ENCODE measurements around the gene SDK1.

SDK1 gene

GRCh38 chr7:4237296-4238235, 936.5 kb downstream of the SDK1 start:
- Histone ChIP-seq H2BK5ac (ENCODE audit: low read depth, low read length, poor library complexity, severe bottlenecking) (no peak overlapping the region), H3K4me2 (ENCODE audit: low read length, poor library complexity, severe bottlenecking) (no peak overlapping the region), H3K4me3 (ENCODE audit: insufficient read depth in 1 of 2, low read depth in 1 of 2, low read length in 2 of 2) (no peak overlapping the region), H2BK15ac (ENCODE audit: low read depth, poor library complexity, severe bottlenecking) (no peak overlapping the region), H3K23ac (ENCODE audit: low read length in 2 of 2) (no peak overlapping the region), H3K79me1 (replicated peaks; ENCODE audit: low read length, poor library complexity, severe bottlenecking) (no peaks in the 10 kb centered on the region), H3K27ac (ENCODE audit: low read length, poor library complexity, severe bottlenecking) (no peak overlapping the region), H2AK5ac (ENCODE audit: low read length, severe bottlenecking) (no peak overlapping the region), H4K91ac (ENCODE audit: low read length) (no peak overlapping the region), H3K27me3 (ENCODE audit: control insufficient read depth in 1 of 2, insufficient read depth in 1 of 2, low read length in 2 of 2) (no peaks in the 10 kb centered on the region), H2AFZ (ENCODE audit: low read depth, low read length) (no peak overlapping the region), H3K14ac (ENCODE audit: low read length in 2 of 2) (no peak overlapping the region), H2BK120ac (ENCODE audit: low read depth, low read length) (no peak overlapping the region), H3K9ac (ENCODE audit: low read length) (no peak overlapping the region), H3K36me3 (ENCODE audit: control insufficient read depth in 1 of 2, insufficient read depth in 2 of 2, low read depth in 1 of 2, low read length in 2 of 2) (peaks cover 0 to 20% of the 10 kb centered on the region in 2 experiments), H4K8ac (ENCODE audit: low read length) (peak overlapping the region; percentile 16), H3K18ac (ENCODE audit: low read depth in 1 of 2, low read length in 2 of 2) (no peak overlapping the region), H2BK12ac (ENCODE audit: low read length in 2 of 2) (no peak overlapping the region), H3K4me1 (ENCODE audit: control insufficient read depth, insufficient read depth, low read depth, low read length) (peaks cover 7% of the 10 kb centered on the region), H3K9me3 (ENCODE audit: control insufficient read depth, low read length) (no peaks in the 10 kb centered on the region), H3K4ac (ENCODE audit: low read depth in 1 of 2, low read length in 2 of 2) (no peak overlapping the region)
- WGBS, result 88% methylated on average over 25 of the region's 25 CpGs
- no peak for DNase-seq

- Histone ChIP-seq H3K18ac (ENCODE audit: low read depth in 1 of 2, low read length in 2 of 2) (no peak overlapping the region), H4K91ac (ENCODE audit: low read length) (no peak overlapping the region), H2AFZ (ENCODE audit: low read depth, low read length) (no peak overlapping the region), H2BK15ac (ENCODE audit: low read depth, poor library complexity, severe bottlenecking) (no peak overlapping the region), H2BK5ac (ENCODE audit: low read depth, low read length, poor library complexity, severe bottlenecking) (no peak overlapping the region), H3K23ac (ENCODE audit: low read length in 2 of 2) (no peak overlapping the region), H3K36me3 (ENCODE audit: control insufficient read depth in 1 of 2, insufficient read depth in 2 of 2, low read depth in 1 of 2, low read length in 2 of 2) (peaks cover 0 to 22% of the 10 kb centered on the region in 2 experiments), H4K8ac (ENCODE audit: low read length) (no peak overlapping the region), H2BK120ac (ENCODE audit: low read depth, low read length) (no peak overlapping the region), H3K9me3 (ENCODE audit: control insufficient read depth, low read length) (no peaks in the 10 kb centered on the region), H3K4me1 (ENCODE audit: control insufficient read depth, insufficient read depth, low read depth, low read length) (peaks cover 7% of the 10 kb centered on the region), H3K4me2 (ENCODE audit: low read length, poor library complexity, severe bottlenecking) (no peak overlapping the region), H3K27me3 (ENCODE audit: control insufficient read depth in 1 of 2, insufficient read depth in 1 of 2, low read length in 2 of 2) (no peaks in the 10 kb centered on the region), H2AK5ac (ENCODE audit: low read length, severe bottlenecking) (no peak overlapping the region), H2BK12ac (ENCODE audit: low read length in 2 of 2) (no peak overlapping the region), H3K4me3 (ENCODE audit: insufficient read depth in 1 of 2, low read depth in 1 of 2, low read length in 2 of 2) (no peak overlapping the region), H3K27ac (ENCODE audit: low read length, poor library complexity, severe bottlenecking) (no peak overlapping the region), H3K14ac (ENCODE audit: low read length in 2 of 2) (no peak overlapping the region), H3K4ac (ENCODE audit: low read depth in 1 of 2, low read length in 2 of 2) (no peak overlapping the region), H3K79me1 (replicated peaks; ENCODE audit: low read length, poor library complexity, severe bottlenecking) (no peaks in the 10 kb centered on the region), H3K9ac (ENCODE audit: low read length) (no peak overlapping the region)
- no peak for DNase-seq
- WGBS, result 68% methylated on average over 5 of the region's 5 CpGs
These were observed 937.8 kb downstream of the SDK1 start for GRCh38 chr7:4238861-4239260.

- Histone ChIP-seq H3K18ac (ENCODE audit: low read depth in 1 of 2, low read length in 2 of 2) (no peak overlapping the region), H3K4me3 (ENCODE audit: insufficient read depth in 1 of 2, low read depth in 1 of 2, low read length in 2 of 2) (no peak overlapping the region), H3K4ac (ENCODE audit: low read depth in 1 of 2, low read length in 2 of 2) (no peak overlapping the region), H3K23ac (ENCODE audit: low read length in 2 of 2) (no peak overlapping the region), H3K79me1 (replicated peaks; ENCODE audit: low read length, poor library complexity, severe bottlenecking) (no peaks in the 10 kb centered on the region), H2BK12ac (ENCODE audit: low read length in 2 of 2) (no peak overlapping the region), H2BK120ac (ENCODE audit: low read depth, low read length) (no peak overlapping the region), H3K36me3 (ENCODE audit: control insufficient read depth in 1 of 2, insufficient read depth in 2 of 2, low read depth in 1 of 2, low read length in 2 of 2) (peaks cover 0 to 24% of the 10 kb centered on the region in 2 experiments), H4K8ac (ENCODE audit: low read length) (no peak overlapping the region), H3K14ac (ENCODE audit: low read length in 2 of 2) (no peak overlapping the region), H3K27ac (ENCODE audit: low read length, poor library complexity, severe bottlenecking) (no peak overlapping the region), H2BK5ac (ENCODE audit: low read depth, low read length, poor library complexity, severe bottlenecking) (no peak overlapping the region), H3K9ac (ENCODE audit: low read length) (no peak overlapping the region), H2AFZ (ENCODE audit: low read depth, low read length) (no peak overlapping the region), H2AK5ac (ENCODE audit: low read length, severe bottlenecking) (no peak overlapping the region), H3K9me3 (ENCODE audit: control insufficient read depth, low read length) (peaks cover 5% of the 10 kb centered on the region), H2BK15ac (ENCODE audit: low read depth, poor library complexity, severe bottlenecking) (no peak overlapping the region), H3K4me1 (ENCODE audit: control insufficient read depth, insufficient read depth, low read depth, low read length) (peaks cover 7% of the 10 kb centered on the region), H3K27me3 (ENCODE audit: control insufficient read depth in 1 of 2, insufficient read depth in 1 of 2, low read length in 2 of 2) (no peaks in the 10 kb centered on the region), H4K91ac (ENCODE audit: low read length) (no peak overlapping the region), H3K4me2 (ENCODE audit: low read length, poor library complexity, severe bottlenecking) (no peak overlapping the region)
- WGBS, result 72% methylated on average over 9 of the region's 10 CpGs
- no peak for DNase-seq
These were observed 939.0 kb downstream of the SDK1 start for GRCh38 chr7:4240042-4240441.

GRCh38 chr7:4240520-4241303, 939.7 kb downstream of the SDK1 start:
- Histone ChIP-seq H2AFZ (ENCODE audit: low read depth, low read length) (no peak overlapping the region), H4K91ac (ENCODE audit: low read length) (no peak overlapping the region), H3K9me3 (ENCODE audit: control insufficient read depth, low read length) (peaks cover 5% of the 10 kb centered on the region), H3K4me2 (ENCODE audit: low read length, poor library complexity, severe bottlenecking) (no peak overlapping the region), H3K79me1 (replicated peaks; ENCODE audit: low read length, poor library complexity, severe bottlenecking) (no peaks in the 10 kb centered on the region), H2AK5ac (ENCODE audit: low read length, severe bottlenecking) (no peak overlapping the region), H3K27ac (ENCODE audit: low read length, poor library complexity, severe bottlenecking) (no peak overlapping the region), H2BK15ac (ENCODE audit: low read depth, poor library complexity, severe bottlenecking) (no peak overlapping the region), H2BK120ac (ENCODE audit: low read depth, low read length) (no peak overlapping the region), H3K4me3 (ENCODE audit: insufficient read depth in 1 of 2, low read depth in 1 of 2, low read length in 2 of 2) (peak overlapping the region in 1 of 2 experiments; percentile 20), H3K14ac (ENCODE audit: low read length in 2 of 2) (no peak overlapping the region), H3K4ac (ENCODE audit: low read depth in 1 of 2, low read length in 2 of 2) (no peak overlapping the region), H2BK5ac (ENCODE audit: low read depth, low read length, poor library complexity, severe bottlenecking) (no peak overlapping the region), H3K27me3 (ENCODE audit: control insufficient read depth in 1 of 2, insufficient read depth in 1 of 2, low read length in 2 of 2) (no peaks in the 10 kb centered on the region), H3K36me3 (ENCODE audit: control insufficient read depth in 1 of 2, insufficient read depth in 2 of 2, low read depth in 1 of 2, low read length in 2 of 2) (peaks cover 0 to 30% of the 10 kb centered on the region in 2 experiments), H3K9ac (ENCODE audit: low read length) (no peak overlapping the region), H3K18ac (ENCODE audit: low read depth in 1 of 2, low read length in 2 of 2) (no peak overlapping the region), H4K8ac (ENCODE audit: low read length) (no peak overlapping the region), H2BK12ac (ENCODE audit: low read length in 2 of 2) (no peak overlapping the region), H3K23ac (ENCODE audit: low read length in 2 of 2) (no peak overlapping the region), H3K4me1 (ENCODE audit: control insufficient read depth, insufficient read depth, low read depth, low read length) (peaks cover 5% of the 10 kb centered on the region)
- DNase-seq, result no peak
- 75% methylated on average over 15 of the region's 19 CpGs for WGBS

All from mesenchymal stem cell (in vitro differentiated cells and primary cell).